B cell (primary cell): ENCODE results near the gene MAGI2. TPM values are rescaled to one million over a fixed set of nuclear protein-coding genes. Genes with fewer than 3 reads are reported as not detected.

Experiments used
- ATAC-seq: fragments of 200-7000 bp; cut with Tn5 transposase; one replicate; pipeline ENCODE4 v1.10.0; 2021; ENCODE audit warnings: low read depth, mild to moderate bottlenecking, moderate number of reproducible peaks, moderate library complexity
- CTCF ChIA-PET: fragments of 350-600 bp; sonication (Branson Sonifier 250); formaldehyde crosslinking; loops from one replicate; lab custom pipeline; 2021; ENCODE audit warnings: antibody characterized with exemption, inconsistent platforms; lab: Charles Lee
- POLR2A ChIA-PET: fragments of 350-600 bp; sonication (Branson Sonifier 250); formaldehyde crosslinking; loops from one replicate; lab custom pipeline; 2021; ENCODE audit warnings: antibody characterized with exemption; lab: Charles Lee
- DNase-seq: peaks from one replicate; pipeline ENCODE4 v3.0.0; 2013
- H2AFZ ChIP-seq: 2 replicates; pipeline ENCODE4 v1.6.1; 2012; ENCODE audit warnings: mild to moderate bottlenecking, low read depth, low read length; ENCODE audit not compliant: insufficient read depth, poor library complexity, severe bottlenecking
- H3K27ac ChIP-seq, 2 donors: 1 replicate in 1 of 2; 2 replicates in 1 of 2; pipeline ENCODE4 v1.5.1; 2012 to 2013; ENCODE audit warnings: low read length in 2 of 2, mild to moderate bottlenecking in 2 of 2, moderate library complexity in 1 of 2
- H3K27me3 ChIP-seq, 4 experiments: fragments of 200-600 bp in 1 of 4; sonication (generic) in 1 of 4; replicated peaks in 1 of 4; 1 replicate in 2 of 4; 2 replicates in 2 of 4; pipeline versions ENCODE4 v1.6.1 to v1.7.0; 2013 to 2016; ENCODE audit warnings: low read length in 3 of 4, mild to moderate bottlenecking in 2 of 4, mixed read lengths in 1 of 4, moderate library complexity in 1 of 4; ENCODE audit not compliant: insufficient read depth in 4 of 4, control insufficient read depth in 3 of 4; ENCODE audit errors: control extremely low read depth in 1 of 4
- H3K36me3 ChIP-seq, 2 experiments: replicated peaks in 1 of 2; 1 replicate in 1 of 2; 2 replicates in 1 of 2; pipeline versions ENCODE4 v1.6.1 to v1.7.1; 2013; ENCODE audit warnings: low read length in 1 of 2; ENCODE audit not compliant: insufficient read depth in 2 of 2, control insufficient read depth in 1 of 2; ENCODE audit errors: control extremely low read depth in 1 of 2, extremely low read depth in 1 of 2
- H3K4me1 ChIP-seq, 2 donors: fragments of 200-600 bp in 1 of 2; sonication (generic) in 1 of 2; 1 replicate in 1 of 2; 2 replicates in 1 of 2; pipeline versions ENCODE4 v1.5.1 to v1.6.1; 2013 to 2017; ENCODE audit warnings: low read length in 2 of 2; ENCODE audit not compliant: control insufficient read depth in 2 of 2, insufficient read depth in 2 of 2
- H3K4me2 ChIP-seq: replicated peaks from 2 replicates; pipeline ENCODE3; 2012; ENCODE audit warnings: mild to moderate bottlenecking, low read depth, low read length; ENCODE audit not compliant: poor library complexity, severe bottlenecking
- H3K4me3 ChIP-seq, 5 experiments: fragments of 200-600 bp in 1 of 5; sonication (generic) in 1 of 5; 1 replicate in 3 of 5; 2 replicates in 2 of 5; pipeline versions ENCODE4 v1.5.1 to v1.7.0; 2011 to 2016; ENCODE audit warnings: low read length in 4 of 5, mild to moderate bottlenecking in 4 of 5, low read depth in 2 of 5, control low read depth in 1 of 5, moderate library complexity in 1 of 5; ENCODE audit not compliant: insufficient read depth in 1 of 5; ENCODE audit errors: control extremely low read depth in 1 of 5, extremely low read depth in 1 of 5
- H3K79me2 ChIP-seq: fragments of 200-600 bp; sonication (generic); one replicate; pipeline ENCODE4 v1.6.0; 2016; ENCODE audit warnings: low read length; ENCODE audit not compliant: control insufficient read depth, insufficient read depth
- H3K9ac ChIP-seq: fragments of 200-600 bp; sonication (generic); 2 replicates; pipeline ENCODE4 v1.6.1; 2017; ENCODE audit warnings: mild to moderate bottlenecking, low read length, moderate library complexity
- H3K9me3 ChIP-seq, 3 donors: one replicate each; pipeline versions ENCODE4 v1.6.1 to v1.7.1; 2013; ENCODE audit warnings: low read length in 2 of 3; ENCODE audit not compliant: control insufficient read depth in 2 of 3, insufficient read depth in 1 of 3; ENCODE audit errors: control extremely low read depth in 1 of 3
- H4K20me1 ChIP-seq: 2 replicates; pipeline ENCODE4 v1.6.0; 2012; ENCODE audit warnings: mild to moderate bottlenecking, low read length; ENCODE audit not compliant: insufficient read depth, control insufficient read depth, poor library complexity, severe bottlenecking
- H3K27ac Mint-ChIP-seq: one replicate; pipeline ENCODE4 v1.8.0; 2021; ENCODE audit warnings: mixed read lengths
- H3K27me3 Mint-ChIP-seq: one replicate; pipeline ENCODE4 v1.8.0; 2021; ENCODE audit warnings: mixed read lengths
- H3K4me1 Mint-ChIP-seq: one replicate; pipeline ENCODE4 v1.8.0; 2021; ENCODE audit warnings: mixed read lengths
- H3K4me3 Mint-ChIP-seq: one replicate; pipeline ENCODE4 v1.8.0; 2021; ENCODE audit warnings: mixed read lengths
- H3K9me3 Mint-ChIP-seq: one replicate; pipeline ENCODE4 v1.8.0; 2022; ENCODE audit warnings: mixed read lengths; ENCODE audit not compliant: insufficient read depth
- EZH2 ChIP-seq: IDR thresholded peaks from 2 replicates; pipeline ENCODE4 v1.6.1; 2012; ENCODE audit warnings: borderline replicate concordance, low read depth, mild to moderate bottlenecking, moderate library complexity, low read length; ENCODE audit not compliant: insufficient read depth, poor library complexity, severe bottlenecking
- WGBS: methylation state at CpG from one replicate; pipeline ENCODE4 v1.1.5; 2013; ENCODE audit warnings: missing lambda C conversion rate; ENCODE audit not compliant: insufficient coverage; 5-methylcytosine and 5-hydroxymethylcytosine counted together
- intact Hi-C: fragments of 100-400 bp; cut with micrococcal nuclease; formaldehyde crosslinking; loops from one replicate; pipeline ENCODE4 v1.10.0; 2022
- polyA plus RNA-seq: library from polyadenylated mRNA; depleted of rRNA; stranded (reverse); fragments of >200 nt; gene quantifications from 2 replicates; pipeline ENCODE4 v1.2.3, GENCODE V29; 2012
- total RNA-seq, 2 donors: library from RNA; stranded (reverse); fragments of 120-200 nt in 1 of 2; gene quantifications; 1 replicate in 1 of 2; 2 replicates in 1 of 2; pipeline versions ENCODE4 v1.2.3 to v1.2.4, GENCODE V29; 2013 to 2022
- TF ChIP-seq, protein P1 (sequence below): fragments of 200-600 bp; IDR thresholded peaks from one replicate; pipeline ENCODE4 v1.8.0; 2022; ENCODE audit warnings: antibody characterized with exemption, mild to moderate bottlenecking

MAGI2 gene
- total and polyA plus RNA-seq, 2 donors (not counting 1 experiment from before 2014, with no cell fraction given): 0.16 to 0.64 TPM

DNA sequence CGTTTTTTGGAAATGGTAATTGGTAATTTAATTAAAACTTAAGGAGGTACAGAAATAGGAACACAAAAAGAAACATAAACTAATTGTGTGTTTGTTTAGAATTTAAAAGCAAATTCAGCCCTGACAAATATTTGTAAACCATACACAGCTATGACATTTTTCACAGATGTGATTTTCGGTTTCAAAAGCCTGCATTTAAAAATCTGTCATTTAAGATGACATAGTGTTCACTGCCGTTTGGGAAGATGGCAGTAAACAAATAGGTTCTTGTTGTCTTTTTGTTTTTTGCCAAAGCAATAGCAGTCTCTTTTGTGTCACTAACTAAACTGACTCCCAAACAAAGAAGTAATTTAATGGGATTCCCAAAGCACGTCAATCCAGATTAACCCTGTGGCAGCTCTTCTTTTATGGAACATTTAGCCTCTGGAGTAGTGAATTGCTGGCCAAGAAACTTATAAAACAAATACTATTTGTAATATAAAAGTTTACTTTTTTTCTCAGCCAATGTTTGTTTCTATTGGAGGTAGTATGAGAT lies 957.3 kb downstream of the MAGI2 start:
- H4K20me1 ChIP-seq: no peaks in the 10 kb centered on the region
- intact Hi-C loops: no loop called here
- no peak overlapping the region for H3K27ac Mint-ChIP-seq
- H3K27me3 ChIP-seq: no peaks in the 10 kb centered on the region
- H3K27ac ChIP-seq: no peak overlapping the region
- no peak overlapping the region for H3K4me2 ChIP-seq
- H3K9me3 ChIP-seq: no peaks in the 10 kb centered on the region
- no peaks in the 10 kb centered on the region for H3K9me3 Mint-ChIP-seq
- no peak overlapping the region for H2AFZ ChIP-seq
- DNase-seq (no peak), ATAC-seq (no peak)
- ChIA-PET POLR2A (no interaction called here), CTCF (no interaction called here)
- no peaks in the 10 kb centered on the region for H3K4me1 ChIP-seq
- no peaks in the 10 kb centered on the region for H3K36me3 ChIP-seq
- no peak overlapping the region for H3K4me3 ChIP-seq
- WGBS: no CpG with 5 or more reads among the region's 4 CpGs
- H3K27me3 Mint-ChIP-seq: no peaks in the 10 kb centered on the region
- H3K79me2 ChIP-seq: no peaks in the 10 kb centered on the region
- TF ChIP-seq, protein P1, sequence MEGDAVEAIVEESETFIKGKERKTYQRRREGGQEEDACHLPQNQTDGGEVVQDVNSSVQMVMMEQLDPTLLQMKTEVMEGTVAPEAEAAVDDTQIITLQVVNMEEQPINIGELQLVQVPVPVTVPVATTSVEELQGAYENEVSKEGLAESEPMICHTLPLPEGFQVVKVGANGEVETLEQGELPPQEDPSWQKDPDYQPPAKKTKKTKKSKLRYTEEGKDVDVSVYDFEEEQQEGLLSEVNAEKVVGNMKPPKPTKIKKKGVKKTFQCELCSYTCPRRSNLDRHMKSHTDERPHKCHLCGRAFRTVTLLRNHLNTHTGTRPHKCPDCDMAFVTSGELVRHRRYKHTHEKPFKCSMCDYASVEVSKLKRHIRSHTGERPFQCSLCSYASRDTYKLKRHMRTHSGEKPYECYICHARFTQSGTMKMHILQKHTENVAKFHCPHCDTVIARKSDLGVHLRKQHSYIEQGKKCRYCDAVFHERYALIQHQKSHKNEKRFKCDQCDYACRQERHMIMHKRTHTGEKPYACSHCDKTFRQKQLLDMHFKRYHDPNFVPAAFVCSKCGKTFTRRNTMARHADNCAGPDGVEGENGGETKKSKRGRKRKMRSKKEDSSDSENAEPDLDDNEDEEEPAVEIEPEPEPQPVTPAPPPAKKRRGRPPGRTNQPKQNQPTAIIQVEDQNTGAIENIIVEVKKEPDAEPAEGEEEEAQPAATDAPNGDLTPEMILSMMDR: no peak
- no peak for TF ChIP-seq EZH2
- H3K4me1 Mint-ChIP-seq: no peaks in the 10 kb centered on the region
- H3K4me3 Mint-ChIP-seq: no peak overlapping the region
- no peak overlapping the region for H3K9ac ChIP-seq

DNA sequence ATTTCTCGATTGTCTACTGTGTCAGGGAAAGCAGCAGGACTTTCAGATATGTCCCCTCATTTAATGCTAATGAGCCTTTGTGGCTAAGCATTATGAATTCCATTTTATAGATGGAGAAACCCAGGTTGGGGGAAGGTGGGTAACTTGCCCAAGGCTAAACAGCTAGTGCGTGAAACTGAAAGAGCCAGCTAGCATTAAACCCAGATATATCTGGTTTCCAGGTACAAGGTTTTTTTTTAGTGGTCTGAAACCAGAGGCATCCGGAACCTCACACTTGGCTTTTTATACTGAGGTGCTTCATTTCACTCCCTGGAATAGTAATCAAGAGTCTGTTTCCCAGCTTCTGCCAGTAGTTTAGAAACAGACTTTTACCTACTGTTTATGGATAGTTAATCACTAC lies 960.1 kb downstream of the MAGI2 start:
- DNase-seq (no peak), ATAC-seq (no peak)
- Histone ChIP-seq H2AFZ (no peak overlapping the region), H3K4me2 (no peak overlapping the region), H3K36me3 (no peaks in the 10 kb centered on the region), H3K4me3 (no peak overlapping the region), H3K27me3 (no peaks in the 10 kb centered on the region), H3K9me3 (no peaks in the 10 kb centered on the region), H3K27ac (no peak overlapping the region), H3K9ac (no peak overlapping the region), H3K79me2 (no peaks in the 10 kb centered on the region), H4K20me1 (no peaks in the 10 kb centered on the region), H3K4me1 (no peaks in the 10 kb centered on the region)
- Mint-ChIP-seq H3K27ac (no peak overlapping the region), H3K4me3 (no peak overlapping the region), H3K9me3 (no peaks in the 10 kb centered on the region), H3K4me1 (no peaks in the 10 kb centered on the region), H3K27me3 (no peaks in the 10 kb centered on the region)
- ChIA-PET POLR2A (no interaction called here), CTCF (no interaction called here)
- 87% methylated on average over 3 of the region's 3 CpGs for WGBS
- intact Hi-C loops: no loop called here
- TF ChIP-seq, protein P1: no peak
- TF ChIP-seq EZH2: no peak
